ENCODE data around the gene CCDC92.

DNA sequence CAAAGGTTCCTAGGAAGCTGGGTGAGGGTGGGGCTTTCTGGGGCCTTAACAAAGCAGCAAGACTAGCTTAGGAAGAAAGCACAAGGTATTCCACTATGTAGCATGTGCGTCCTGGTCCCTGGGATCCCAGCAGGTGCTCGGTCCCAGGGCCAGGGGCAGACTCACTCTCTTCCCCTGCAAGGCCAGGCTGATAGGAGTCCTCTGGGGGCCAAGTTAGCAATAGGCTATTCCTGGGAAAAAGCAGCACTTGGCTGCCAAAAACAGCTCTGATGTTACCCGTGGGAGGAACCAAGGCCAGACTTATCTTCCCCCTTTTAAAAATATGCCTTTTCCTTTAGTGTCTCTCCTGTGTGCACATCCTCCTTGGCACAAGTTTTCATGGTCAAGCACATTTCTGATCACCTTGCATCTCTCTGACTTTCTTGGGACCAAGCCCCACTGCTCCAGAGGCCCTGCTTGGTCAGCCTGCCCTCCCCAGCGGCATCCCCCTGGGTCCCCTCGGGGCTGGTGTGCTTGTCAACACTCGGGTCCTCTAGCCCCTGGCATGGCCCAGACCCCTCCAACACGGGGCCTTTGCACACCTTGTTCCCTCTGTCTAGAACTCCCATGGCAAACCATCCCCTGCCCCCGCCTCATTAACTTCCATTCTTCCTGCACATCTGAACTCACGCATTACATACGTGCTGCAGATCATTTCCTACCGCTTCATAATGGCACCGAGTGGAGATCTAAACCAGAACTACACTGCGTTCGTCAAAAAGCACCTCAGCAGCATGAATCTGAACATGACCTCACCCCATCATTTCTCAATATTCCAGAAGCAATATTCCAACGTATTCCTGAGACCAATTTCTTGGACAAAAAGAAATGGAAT, 21.9 kb downstream of the CCDC92 start:
- TF ChIP-seq, protein P1, sequence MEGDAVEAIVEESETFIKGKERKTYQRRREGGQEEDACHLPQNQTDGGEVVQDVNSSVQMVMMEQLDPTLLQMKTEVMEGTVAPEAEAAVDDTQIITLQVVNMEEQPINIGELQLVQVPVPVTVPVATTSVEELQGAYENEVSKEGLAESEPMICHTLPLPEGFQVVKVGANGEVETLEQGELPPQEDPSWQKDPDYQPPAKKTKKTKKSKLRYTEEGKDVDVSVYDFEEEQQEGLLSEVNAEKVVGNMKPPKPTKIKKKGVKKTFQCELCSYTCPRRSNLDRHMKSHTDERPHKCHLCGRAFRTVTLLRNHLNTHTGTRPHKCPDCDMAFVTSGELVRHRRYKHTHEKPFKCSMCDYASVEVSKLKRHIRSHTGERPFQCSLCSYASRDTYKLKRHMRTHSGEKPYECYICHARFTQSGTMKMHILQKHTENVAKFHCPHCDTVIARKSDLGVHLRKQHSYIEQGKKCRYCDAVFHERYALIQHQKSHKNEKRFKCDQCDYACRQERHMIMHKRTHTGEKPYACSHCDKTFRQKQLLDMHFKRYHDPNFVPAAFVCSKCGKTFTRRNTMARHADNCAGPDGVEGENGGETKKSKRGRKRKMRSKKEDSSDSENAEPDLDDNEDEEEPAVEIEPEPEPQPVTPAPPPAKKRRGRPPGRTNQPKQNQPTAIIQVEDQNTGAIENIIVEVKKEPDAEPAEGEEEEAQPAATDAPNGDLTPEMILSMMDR (IDR thresholded peaks at IDR 0.05) = no peak
- TF ChIP-seq POLR2AphosphoS5 (IDR thresholded peaks at IDR 0.05; ENCODE audit: low read depth, low read length) = no peak
